HG03575 (cell line): ENCODE measurements around the gene SKP1.

ENCODE experiments used
- ATAC-seq: cut with Tn5 transposase; IDR thresholded peaks from one replicate; pipeline ENCODE4 v1.9.1; 2021; ENCODE audit not compliant: unreplicated experiment, insufficient number of reproducible peaks, low FRiP score; ENCODE audit errors: extremely low read depth

The SKP1 gene

GRCh38 chr5:134118212-134118835 is 58.4 kb downstream of the SKP1 start:
- ATAC-seq: no peak

- ATAC-seq: no peak
Measured at GRCh38 chr5:134116789-134117761, 59.7 kb downstream of the SKP1 start.

- no peak for ATAC-seq
Measured at GRCh38 chr5:134116286-134116685, 60.5 kb downstream of the SKP1 start.

GRCh38 chr5:134115806-134116175 is 61.0 kb downstream of the SKP1 start:
- no peak for ATAC-seq

DNA sequence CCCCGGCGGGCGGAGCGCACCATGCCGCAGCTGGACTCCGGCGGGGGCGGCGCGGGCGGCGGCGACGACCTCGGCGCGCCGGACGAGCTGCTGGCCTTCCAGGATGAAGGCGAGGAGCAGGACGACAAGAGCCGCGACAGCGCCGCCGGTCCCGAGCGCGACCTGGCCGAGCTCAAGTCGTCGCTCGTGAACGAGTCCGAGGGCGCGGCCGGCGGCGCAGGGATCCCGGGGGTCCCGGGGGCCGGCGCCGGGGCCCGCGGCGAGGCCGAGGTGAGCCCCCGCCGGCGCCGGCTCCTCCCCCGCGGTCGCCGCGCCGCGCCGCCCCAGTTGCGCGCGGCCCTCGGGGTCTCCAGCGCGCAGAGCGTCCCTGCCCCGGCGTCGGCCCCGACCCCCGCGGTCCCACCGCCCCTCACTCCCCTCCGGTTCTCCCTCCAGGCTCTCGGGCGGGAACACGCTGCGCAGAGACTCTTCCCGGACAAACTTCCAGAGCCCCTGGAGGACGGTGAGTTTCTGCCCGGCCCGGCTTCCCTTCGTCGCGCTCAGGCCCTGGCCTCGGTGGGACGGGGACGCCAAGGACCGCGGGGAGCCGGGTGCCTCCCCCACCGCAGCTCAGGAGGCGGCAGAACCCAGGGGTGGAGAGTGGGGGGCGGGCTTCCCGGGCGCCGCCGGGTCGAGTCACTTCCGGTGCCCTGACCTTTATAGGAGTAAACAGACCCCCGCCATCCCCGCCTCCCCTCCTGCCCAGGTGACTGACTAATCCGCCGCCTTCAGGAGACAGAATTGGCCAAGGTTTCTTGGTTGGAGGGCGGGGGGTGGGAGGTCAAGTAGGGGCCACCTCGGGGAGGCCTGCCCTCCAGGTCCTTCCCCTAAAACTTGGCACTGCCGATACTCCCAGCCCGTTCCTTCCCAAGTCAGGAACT is 61.6 kb downstream of the SKP1 start:
- ATAC-seq: no peak

DNA sequence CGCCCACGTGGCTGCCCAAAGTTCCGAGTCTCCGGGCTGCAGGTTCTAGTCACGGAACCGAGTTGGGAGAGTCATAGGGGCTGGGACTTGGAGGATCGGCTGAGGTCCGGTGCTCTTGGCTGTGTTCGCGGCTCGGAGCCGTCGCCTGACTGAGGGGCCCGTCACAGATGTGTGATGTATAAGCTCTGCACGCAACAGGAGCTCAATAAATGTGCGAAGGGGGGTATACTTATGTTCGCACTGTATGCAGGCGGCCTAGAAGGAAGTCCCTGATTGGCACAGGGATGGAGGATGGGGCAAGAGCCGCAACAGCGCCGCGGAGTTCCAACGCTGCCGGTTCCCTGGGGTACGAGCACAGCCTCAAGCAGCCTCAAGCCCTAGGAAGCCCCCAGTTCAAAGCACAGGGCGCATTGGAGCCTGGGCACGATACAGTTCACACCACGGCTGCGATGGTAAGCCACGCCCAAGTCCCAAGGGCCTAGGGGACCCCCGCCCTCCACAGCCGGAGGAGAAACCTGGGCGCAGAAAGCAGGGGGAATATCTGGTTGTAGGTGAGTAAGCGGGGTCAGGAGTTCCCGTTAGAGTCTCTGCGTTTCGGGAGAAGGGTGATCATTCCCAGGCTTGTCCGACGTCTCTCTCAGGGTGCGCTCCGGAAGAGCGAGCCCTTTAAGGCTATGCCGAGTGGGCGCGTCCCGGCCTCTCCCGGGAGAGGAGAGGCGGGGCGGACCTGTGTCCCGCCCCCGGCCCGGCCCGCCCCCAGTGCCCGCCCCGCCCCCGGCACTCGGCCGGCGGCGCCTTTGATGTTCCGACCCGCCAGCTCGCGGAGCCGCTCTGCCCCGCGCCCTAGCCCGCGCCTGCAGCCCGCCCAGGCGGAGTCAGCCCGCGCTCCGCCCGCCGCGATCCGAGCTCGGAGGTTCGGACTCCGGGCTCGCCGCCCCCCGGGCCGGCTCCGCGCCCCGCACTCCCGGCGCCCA is 62.6 kb downstream of the SKP1 start, which contains the start of gene TCF7:
Gene TCF7, plus strand, starts transcription at position 780 of the 974 bp plus-strand sequence. CDS start 226 bp downstream, outside the sequence.
- no peak for ATAC-seq

- ATAC-seq: no peak
Measured at GRCh38 chr5:134113363-134113889, 63.3 kb downstream of the SKP1 start.

DNA sequence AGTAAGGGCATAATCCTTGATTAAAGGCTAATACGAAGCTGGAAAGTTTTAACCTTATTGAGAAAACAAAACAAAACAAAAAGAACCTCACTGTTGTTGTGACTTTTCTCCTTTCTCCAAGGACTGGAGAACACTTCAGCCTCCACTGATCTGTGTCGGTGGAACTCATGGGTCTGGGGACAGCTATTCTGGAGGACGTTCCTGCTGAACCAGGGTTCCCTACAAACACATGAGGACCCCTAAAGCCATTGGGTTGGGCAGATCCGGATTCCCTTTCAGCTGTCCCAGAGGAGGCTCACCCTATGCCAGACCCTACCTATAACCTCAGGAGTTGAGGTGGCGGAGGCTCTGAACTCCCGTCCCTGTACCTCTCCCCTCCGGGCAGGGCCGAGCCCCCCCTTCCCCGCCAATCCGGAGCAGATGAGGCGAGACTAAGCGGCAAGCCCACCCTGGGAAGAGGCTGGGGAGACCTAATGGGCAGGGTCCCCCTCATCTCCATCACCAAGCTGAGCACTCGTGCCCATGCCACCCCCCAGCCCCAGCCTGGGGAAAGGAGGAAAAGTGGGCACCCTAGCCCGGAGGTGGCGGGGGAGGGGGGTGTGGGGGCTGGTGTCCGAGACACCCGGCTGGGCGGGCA is 63.9 kb downstream of the SKP1 start:
- no peak for ATAC-seq

GRCh38 chr5:134111741-134112647 is 64.8 kb downstream of the SKP1 start:
- ATAC-seq: no peak

GRCh38 chr5:134110382-134110781 is 66.4 kb downstream of the SKP1 start:
- no peak for ATAC-seq

GRCh38 chr5:134107779-134108178 is 69.0 kb downstream of the SKP1 start:
- no peak for ATAC-seq

GRCh38 chr5:134106991-134107701 is 69.6 kb downstream of the SKP1 start:
- ATAC-seq: no peak

DNA sequence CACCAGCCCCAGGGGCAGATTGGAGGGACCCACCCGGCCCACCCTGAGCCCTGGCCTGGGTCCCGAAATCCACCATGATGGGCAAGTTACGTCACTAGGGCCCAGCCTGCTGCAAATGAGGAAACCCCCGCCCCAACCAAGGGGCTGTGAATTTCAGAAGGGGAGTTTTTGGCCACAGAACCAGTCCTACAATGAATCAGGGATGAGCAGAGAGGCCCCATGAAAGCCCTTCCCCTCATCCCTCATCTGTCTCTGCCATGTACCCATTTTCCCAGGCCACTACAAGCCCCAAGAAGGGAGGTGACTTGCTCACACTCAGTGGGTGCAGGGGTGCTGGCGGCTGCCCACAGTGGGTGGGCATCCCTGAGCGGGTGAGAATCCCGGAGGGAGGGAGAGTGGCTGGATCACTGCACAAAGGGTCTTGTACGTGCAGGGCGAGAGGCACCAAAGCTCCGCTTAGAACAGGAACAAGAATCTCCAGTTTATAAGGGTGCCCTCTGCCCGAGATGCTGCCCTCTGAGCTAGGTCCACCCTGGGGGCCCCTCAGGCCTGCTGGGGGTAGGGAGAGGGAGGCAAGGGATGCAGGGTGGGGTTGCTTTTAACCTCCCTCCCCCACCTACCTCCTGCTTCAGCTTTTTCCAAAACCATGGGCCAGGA is 72.6 kb downstream of the SKP1 start:
- ATAC-seq: no peak

GRCh38 chr5:134103397-134103796 is 73.4 kb downstream of the SKP1 start:
- no peak for ATAC-seq

GRCh38 chr5:134101686-134102439 is 74.9 kb downstream of the SKP1 start:
- ATAC-seq: no peak
